LoVo (cell line): ENCODE measurements around the gene CYP21A2.
"Not testable (repeated sequence)": the region's sequence is repeated elsewhere in the genome, so short reads cannot be mapped to it uniquely, and the experiment has no call there.

Experiments used
- DNase-seq: peaks from one replicate; pipeline ENCODE4 v3.0.0-alpha.2; 2016; ENCODE audit warnings: low spot score

The CYP21A2 gene

DNA sequence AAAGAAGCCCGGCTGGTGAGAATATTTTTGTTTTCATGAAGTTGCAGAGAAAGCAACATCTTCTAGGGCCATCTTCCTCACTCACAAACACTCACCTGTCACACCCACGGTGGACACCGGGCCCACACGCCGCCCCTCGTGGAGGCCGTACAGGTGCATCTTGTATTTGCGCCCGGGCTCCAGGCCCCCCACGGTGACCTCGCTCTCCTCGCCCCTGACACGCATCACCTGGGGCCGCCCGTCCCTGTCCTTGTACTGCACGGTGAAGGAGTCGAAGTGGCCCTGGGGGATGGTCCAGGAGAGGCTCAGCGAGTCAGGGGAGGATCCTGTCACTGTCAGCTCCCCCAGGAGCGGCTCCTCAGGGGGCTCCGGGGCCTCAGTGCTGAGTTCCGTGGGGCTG lies 17.5 kb downstream of the CYP21A2 start:
- not testable (repeated sequence) for DNase-seq

DNA sequence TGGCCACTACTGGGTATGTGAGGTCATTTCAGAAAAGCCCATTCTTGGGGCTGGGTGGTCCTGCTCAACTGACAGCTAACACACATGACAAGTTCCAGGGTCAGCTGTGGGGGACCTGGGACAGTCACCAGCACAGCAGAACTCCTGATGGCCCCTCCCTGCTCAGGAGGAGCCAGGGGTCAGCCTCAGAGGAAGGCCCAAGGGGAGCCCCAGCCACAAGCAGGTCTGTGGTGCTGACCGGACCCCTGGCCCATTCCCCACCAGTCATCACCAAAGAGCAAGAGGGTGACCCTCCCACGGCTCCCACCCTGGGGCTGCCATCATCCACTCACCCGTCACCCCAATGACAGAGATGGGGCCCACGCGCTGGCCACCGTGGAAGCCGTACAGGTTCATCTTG lies 18.0 kb downstream of the CYP21A2 start:
- DNase-seq = no peak

DNA sequence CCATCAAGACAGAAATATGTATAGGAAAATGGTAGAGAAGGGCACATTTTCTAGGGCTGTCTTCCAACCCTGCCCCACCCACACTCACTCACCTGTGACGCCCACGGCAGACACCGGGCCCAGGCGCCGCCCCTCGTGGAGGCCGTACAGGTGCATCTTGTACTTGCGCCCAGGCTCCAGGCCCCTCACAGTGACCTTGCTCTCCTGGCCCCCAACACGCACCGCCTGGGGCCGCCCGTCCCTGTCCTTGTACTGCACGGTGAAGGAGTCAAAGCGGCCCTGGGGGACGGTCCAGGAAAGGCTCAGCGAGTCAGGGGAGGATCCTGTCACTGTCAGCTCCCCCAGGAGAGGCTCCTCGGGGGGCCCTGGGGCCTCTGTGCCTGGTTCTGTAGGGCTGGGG lies 19.8 kb downstream of the CYP21A2 start:
- no peak for DNase-seq

DNA sequence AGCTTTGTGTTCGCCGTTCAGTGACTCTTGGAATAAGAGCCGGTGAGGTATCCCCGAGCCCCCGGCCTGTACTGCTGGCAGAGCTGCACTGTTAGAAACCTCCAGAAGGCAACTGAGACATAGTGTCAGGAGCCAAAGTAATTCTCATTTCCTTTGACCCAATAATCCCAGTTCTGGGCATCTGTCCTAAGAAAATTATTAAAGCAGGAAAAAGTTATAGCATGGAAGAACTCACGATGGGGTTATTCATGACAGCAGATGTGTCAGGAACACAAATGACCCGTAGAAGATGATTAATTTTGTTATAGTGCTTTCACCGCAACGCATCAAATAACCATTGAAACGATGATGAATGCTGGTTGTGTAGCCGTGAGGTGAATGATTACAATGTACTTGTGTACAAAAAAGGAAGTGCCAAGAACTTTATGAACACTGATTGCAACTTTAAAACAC lies 20.3 kb downstream of the CYP21A2 start:
- no peak for DNase-seq

DNA sequence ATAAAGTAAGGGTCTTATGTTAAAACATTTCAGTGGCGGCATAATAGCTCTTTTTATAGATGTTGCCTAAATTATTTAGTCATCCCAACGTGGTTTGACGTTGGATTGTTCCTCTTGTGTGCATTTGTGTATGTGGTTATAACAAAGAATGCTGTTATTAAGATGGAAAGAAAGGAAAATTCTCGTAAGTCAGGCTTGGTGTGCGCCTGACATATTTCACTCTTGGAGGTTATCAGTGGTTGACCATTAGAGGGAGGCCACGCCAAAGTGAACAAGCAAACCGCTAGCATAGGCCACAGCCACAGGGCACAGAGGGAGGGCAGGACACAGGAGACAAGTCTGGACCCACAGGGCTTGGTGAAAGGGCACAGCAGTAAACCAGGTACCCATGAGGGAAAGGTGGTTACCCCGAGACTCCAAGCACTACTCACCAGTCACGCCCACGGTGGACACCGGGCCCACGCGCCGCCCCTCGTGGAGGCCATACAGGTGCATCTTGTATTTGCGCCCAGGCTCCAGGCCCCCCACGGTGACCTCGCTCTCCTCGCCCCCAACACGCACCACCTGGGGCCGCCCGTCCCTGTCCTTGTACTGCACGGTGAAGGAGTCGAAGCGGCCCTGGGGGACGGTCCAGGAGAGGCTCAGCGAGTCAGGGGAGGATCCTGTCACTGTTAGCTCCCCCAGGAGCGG lies 22.9 kb downstream of the CYP21A2 start:
- DNase-seq = no peak

DNA sequence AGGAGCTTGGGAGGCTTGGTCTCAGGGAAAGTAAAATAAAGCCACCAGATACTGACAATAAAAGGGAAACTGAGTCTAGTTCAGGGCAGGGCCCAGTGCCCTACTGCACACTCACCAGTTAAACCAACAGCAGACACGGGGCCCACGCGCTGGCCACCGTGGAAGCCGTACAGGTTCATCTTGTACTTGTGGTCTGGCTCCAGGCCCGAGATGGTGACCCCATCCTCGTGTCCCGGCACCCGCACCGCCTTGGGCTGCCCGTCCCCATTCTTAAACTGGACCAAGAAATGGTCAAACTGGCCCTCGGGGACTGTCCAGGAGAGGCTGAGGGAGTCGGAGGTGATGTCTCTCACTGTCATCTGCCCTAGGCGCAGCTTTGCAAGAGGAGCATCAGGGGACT lies 26.5 kb downstream of the CYP21A2 start:
- no peak for DNase-seq

DNA sequence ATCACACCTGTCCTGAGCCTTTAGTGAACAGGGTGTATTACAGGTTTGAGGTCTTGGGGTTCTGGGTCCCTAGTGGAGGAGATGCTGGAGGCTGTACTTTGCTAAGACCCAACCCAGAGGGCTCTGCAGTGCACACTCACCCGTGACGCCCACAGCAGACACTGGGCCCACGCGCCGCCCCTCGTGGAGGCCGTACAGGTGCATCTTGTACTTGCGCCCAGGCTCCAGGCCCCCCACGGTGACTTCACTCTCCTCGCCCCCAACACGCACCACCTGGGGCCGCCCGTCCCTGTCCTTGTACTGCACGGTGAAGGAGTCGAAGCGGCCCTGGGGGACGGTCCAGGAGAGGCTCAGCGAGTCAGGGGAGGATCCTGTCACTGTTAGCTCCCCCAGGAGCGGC lies 29.3 kb downstream of the CYP21A2 start:
- DNase-seq = not testable (repeated sequence)

DNA sequence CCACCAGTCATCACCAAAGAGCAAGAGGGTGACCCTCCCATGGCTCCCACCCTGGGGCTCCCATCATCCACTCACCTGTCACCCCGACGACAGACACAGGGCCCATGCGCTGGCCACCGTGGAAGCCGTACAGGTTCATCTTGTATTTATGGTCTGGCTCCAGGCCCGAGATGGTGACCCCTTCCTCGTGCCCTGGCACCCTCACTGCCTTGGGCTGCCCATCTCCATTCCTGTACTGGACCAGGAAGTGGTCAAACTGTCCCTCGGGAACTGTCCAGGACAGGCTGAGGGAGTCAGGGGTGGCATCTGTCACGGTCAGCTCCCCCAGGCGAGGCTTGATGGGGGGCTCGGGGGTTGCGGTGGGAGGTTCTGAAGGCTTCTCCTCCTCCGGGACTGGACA lies 30.1 kb downstream of the CYP21A2 start:
- DNase-seq = not testable (repeated sequence)

DNA sequence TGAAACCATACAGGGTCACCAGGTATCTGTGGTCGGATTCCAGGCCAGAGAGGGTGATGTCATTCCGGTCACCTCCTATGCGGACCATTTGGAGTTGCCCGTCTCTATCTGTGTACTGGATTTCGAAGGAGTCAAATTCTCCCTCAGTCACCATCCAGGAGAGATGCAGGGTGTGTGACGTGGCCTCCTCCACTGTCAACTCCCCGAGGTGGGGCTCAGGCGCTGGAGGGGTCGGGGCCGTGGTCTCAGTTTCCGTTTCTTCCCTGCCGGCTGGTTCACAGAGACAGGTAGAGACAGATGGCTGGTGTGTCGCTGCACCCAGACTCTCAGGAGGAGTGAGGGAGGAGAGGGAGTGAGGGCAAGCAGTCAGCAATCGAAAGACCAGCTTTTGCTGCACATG lies 30.7 kb downstream of the CYP21A2 start:
- no peak for DNase-seq

DNA sequence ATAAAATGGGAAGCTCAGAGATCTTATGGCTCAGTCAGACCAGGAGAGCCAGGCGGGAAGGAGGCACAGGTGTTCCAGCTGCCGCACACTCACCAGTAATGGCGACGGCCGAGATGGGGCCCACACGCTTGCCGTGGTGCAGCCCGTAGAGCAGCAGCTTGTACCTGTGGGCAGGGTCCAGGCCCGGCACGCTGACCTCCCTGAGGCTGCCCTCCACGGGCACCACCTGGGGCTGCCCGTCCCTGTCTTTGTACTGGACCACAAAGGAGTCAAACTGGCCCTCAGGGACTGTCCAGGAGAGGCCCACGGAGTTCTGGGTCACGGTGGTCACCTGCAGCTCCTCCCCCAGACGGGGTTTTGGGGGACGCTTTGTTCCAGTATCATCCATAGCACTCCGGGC lies 31.2 kb downstream of the CYP21A2 start:
- no peak for DNase-seq

DNA sequence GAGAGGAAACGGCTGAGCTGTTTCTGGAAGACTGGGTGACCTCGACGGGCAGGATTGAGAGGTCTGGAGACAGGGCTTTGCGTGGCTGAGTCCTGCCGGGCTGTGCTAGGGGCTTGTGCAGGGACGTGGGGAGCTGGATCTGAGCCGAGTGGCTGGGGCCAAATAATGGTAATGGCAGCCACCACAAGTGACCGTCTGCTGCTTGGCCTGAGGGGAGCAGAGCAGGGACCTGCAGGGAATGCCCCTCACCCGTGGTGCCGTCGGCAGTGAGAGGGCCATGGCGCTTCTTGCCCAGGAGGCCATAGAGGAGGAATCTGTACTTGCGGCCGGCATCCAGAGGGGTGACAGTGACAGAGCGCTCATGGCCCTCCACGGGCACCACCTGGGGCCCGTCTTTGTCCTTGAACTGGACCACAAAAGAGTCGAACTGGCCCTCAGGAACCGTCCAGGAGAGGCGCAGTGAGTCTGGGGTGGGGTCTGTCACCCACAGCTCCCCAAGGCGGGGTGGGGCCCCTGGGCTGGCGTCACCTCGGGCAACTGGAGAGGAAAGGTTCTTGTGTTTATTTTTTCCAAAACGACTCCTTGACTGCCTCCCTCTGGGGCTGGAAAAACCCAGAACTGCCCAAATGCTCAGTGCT lies 31.8 kb downstream of the CYP21A2 start:
- DNase-seq = no peak

DNA sequence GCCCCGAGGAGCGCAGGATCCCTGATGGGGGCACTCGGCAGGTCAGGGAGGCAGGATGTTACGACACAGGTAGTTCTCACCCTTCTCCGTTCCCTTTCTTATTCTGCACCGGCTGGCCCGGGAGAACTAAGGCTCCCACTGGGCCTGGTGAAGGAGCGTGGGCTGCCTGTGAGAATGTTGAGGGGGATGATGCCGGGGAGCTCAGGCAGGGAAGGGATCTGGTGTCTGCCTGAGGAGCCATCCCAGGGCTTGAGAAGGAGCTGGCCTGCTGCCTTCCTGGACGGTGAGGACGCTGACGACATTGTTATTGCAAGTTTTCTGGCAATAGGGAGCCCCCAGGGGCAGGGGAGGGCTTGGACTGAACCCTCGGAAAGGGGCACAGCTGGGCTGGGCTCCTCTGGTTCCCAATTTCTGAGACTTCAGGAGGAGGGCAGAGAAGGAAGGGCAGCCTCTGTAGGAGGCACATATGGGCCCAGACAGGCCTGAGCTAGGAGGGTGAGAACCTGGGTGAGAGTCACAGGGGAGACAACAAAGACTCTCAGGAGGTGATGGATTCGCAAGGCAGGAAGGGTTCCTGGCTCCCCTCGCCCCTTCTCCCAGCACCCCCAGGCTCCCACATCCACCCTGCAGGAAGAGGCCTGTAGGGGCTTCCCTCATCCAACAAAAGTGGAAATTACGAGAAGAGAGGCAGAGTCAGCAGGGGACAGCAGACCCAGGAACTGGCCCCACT lies 32.8 kb downstream of the CYP21A2 start:
- no peak for DNase-seq

DNA sequence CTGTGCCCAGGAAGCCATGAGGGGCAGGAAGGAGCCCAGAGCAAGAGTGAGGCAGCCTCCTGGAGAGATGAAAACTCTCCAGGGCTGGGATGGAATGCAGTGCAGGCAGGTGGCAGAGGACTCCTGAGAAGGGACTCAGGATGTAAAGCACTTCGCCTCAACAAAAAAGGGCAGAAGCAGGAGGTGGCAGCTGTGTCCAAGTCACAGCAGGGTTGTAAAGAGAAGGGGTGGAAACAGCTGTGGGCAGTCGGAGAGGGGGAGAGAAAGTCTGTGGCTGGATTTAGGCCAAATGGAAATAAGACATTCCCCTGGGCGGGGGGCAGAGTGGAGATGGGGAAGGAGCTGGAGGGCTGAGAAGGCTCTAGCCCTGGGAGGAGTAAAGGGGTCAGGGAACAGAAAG lies 34.9 kb downstream of the CYP21A2 start:
- no peak for DNase-seq

DNA sequence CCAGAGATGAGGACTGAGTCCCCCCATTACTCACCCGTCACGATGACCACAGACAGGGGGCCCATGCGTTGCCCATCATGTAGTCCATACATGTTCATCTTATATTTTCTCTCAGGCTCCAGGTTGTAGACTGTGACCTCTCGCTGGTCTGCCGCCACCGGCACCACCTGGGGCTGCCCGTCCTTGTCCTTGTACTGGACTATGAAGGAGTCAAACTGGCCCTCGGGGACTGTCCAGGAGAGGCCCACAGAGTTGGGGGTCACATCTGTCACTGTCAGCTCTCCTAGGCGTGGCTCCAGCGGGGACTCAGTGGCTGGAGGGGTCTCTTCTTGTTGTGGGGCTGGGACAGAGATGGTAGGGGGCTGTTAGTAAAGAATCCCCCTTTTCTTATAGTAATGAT lies 35.4 kb downstream of the CYP21A2 start:
- no peak for DNase-seq

DNA sequence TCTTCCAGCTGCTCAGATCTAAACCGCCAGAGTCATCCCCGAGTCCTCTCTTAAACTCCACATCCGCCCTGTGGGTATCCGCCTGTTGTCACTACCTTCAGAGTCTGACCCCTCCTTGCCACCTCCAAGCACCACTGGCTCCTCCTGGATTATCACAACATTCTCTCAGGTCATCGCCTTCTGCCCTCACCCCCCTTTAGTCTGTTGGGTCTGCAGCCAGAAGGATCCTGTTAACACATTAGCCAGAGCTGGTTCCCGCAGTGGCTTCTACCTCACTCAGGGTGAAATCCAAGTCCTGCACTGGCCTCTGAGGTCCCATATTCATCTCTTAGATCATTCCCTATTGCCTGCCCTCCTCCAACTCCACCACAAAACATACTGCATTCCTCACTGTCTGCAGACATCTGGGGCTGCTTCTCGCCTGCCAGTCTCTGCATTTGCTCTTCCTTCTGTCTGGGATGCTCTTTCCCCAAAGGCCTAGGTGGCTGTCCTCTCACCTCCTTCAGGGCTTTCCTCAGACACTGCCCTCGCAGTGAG lies 36.8 kb downstream of the CYP21A2 start:
- DNase-seq = no peak

DNA sequence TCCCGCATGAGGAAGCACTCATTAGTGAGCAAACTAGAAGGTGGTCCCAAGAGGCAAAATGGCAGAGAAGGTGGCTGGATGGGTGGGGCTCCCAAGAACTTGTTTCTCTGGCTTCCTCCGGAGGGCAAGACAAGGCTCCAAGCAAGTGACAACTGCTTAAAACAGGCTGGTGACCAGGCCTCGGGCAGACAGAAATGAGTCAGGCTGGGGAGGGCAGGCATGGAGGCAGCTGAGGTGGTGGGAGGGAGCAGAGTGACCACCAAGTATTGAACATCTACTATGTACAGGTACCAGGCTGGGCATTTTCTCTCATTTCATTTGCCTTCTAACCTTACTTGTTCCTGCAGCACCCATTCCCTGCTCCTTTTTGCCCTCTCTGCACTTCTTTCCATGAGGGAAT lies 37.6 kb downstream of the CYP21A2 start:
- no peak for DNase-seq

DNA sequence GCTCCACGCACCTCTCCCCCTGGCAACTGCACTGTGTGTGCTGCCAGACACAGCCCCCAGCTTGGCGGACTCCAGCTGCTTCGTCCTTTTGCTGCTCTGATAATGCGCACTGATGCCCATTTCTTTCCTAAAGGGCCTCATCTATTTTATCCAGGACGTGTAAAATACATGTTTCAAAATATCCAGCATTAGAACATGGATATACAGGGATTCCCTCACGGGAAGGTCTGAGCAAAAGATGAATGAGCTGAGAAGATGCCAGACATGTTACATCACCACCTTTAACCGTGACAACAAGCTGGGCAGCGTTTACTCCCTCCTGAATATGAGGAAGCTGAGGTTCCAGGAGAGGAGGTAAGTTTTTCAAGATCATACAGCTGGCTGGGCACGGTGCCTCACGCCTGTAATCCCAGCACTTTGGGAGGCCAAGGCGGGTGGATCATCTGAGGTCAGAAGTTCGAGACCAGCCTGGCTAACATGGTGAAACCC lies 38.1 kb downstream of the CYP21A2 start:
- DNase-seq = no peak

DNA sequence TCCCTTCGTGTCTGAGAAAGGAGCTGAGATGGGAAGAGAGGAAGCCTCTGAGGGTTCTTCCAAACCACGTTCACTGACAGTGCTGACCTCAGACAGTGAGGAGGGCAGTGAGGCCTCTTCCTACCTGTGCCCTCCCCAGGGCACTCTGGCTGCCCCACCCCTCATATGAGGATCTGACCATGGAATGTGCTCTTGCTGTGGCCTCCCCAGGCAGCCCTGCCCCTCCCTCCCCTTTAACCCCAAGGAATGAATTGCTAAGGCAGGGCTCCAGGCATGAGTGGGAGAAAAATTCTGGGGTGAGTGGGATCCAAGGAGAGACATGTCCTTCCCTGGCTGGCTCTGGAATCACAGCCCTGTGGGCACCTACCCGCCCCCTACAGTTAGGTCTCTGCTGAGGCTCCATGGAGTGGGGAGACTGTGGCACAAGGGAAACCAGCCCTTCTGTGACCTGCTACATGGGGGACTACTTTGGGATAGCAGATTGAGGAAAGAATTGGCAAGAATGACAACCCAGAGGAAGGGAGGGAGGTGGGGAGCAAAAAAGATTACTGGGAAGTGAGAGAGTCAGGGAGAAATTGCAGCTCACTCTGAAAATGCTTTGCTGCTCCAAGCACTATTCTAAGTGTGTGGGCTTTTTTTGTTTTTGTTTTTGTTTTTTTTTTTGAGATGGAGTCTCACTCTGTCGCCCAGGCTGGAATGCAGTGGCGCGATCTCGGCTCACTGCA lies 41.5 kb downstream of the CYP21A2 start:
- DNase-seq = no peak

DNA sequence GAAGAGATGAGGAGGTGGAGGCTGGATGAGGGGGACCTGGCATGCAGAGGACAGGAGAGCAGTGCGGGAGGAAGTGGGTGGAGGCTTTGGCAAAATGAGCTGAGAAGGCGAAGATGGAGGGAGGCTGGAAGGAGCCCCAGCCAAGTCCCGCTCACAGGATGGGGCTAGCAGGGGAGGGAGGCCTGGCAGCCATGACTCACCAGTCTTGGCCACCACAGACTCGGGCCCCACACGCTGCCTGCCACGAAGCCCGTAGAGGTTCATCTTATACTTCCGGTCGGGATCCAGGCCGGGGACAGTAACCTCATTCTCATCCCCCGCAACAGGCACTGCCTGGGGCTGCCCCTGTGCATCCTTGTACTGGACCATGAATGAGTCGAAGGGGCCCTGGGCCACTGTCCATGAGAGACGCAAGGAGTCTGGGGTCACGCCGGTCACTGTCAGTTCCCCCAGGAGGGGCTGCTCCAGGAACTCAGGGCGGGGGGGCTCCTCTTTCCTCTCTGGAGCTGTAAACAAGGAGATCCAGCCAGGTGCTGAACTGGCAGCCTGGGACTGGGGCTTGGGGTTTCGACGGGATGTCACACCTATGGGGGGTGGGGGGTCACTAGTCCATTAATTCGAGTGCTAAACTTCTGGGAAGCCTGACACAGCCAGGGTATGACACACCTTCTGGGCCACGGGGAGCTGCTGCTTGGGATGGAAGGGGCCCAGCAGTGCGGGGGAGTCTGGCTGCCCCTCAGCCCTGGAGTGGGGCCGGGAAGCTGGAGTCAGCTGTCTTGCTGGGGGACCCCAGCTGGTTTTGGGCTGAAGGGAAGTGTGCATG lies 43.2 kb downstream of the CYP21A2 start:
- no peak for DNase-seq

DNA sequence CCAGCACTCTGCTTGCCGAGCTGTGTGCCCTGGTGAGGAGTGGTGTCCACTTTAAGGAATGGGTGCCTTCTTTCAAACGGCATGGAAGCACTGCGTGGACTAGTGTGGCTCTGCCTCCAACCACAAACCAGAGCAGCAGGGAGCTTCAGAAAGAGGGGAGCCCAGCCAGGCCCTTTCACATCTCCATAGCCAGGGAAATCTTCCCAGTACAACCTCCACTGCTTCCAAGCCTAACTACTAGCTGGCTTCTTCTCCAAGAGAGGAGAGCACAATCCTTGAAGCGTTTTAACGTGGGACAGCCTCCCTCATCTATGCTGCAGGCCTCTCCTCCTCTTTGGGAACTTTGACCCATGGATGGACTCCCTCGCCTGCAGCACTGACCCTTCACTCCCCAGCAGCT lies 44.3 kb downstream of the CYP21A2 start:
- no peak for DNase-seq

DNA sequence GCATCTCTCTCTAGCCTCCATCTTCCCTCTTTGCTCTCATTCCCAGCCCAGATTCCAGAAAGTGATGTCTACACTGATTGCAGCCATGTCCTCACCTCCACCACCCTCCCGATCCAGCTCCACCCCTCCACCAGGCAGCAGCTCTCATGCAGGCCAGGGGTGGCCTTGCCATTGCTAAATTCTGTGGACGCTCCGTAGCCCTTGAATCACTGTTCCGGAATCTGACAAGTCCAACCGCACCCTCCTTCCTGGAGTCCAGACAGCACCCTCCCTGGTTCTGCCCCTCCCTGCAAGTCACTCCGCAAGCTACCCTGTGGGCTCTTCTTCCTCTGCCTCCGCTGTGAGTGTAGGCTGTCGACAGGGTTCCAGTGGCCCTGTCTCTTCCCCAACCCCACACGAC lies 44.7 kb downstream of the CYP21A2 start:
- DNase-seq = peak; percentile 30
